Gastrocnemius medialis (tissue), 4 donors: ENCODE measurements around the gene PARD3. TPM values are rescaled to one million over a fixed set of nuclear protein-coding genes. Genes with fewer than 3 reads are reported as not detected.

Experiments used
- ATAC-seq, 2 donors: fragments of 150-250 bp; one replicate each; pipeline ENCODE4 v1.9.1; 2016
- DNase-seq, 2 donors: peaks; one replicate each; pipeline ENCODE4 v3.0.0-alpha.2; 2019
- H3K27ac ChIP-seq, 4 donors: fragments of 200-600 bp; sonication (generic); 1 replicate in 1 of 4; 2 replicates in 3 of 4; pipeline ENCODE4 v1.5.1; 2016 to 2018; ENCODE audit warnings: mild to moderate bottlenecking in 2 of 4, moderate library complexity in 1 of 4
- H3K27me3 ChIP-seq, 3 donors: fragments of 200-600 bp; sonication (generic) in 2 of 3; 1 replicate in 1 of 3; 2 replicates in 2 of 3; pipeline versions ENCODE4 v1.5.1 to v1.6.0; 2016 to 2019; ENCODE audit warnings: mild to moderate bottlenecking in 1 of 3, moderate library complexity in 1 of 3
- H3K36me3 ChIP-seq, 2 donors: fragments of 200-600 bp; sonication (generic) in 1 of 2; one replicate each; pipeline ENCODE4 v1.5.1; 2017 to 2018
- H3K4me1 ChIP-seq, 2 donors: fragments of 200-600 bp; sonication (generic) in 1 of 2; one replicate each; pipeline ENCODE4 v1.5.1; 2016 to 2017; ENCODE audit warnings: mild to moderate bottlenecking in 2 of 2
- H3K4me3 ChIP-seq, 4 donors: fragments of 200-600 bp; sonication (generic) in 3 of 4; 1 replicate in 1 of 4; 2 replicates in 3 of 4; pipeline ENCODE4 v1.5.1; 2016 to 2019; ENCODE audit warnings: mild to moderate bottlenecking in 2 of 4
- H3K9me3 ChIP-seq, 3 donors: fragments of 200-600 bp; sonication (generic) in 2 of 3; 1 replicate in 1 of 3; 2 replicates in 2 of 3; pipeline ENCODE4 v1.5.1; 2016 to 2019
- CTCF ChIP-seq, 5 experiments: fragments of 450-650 bp in 3 of 5; fragments of 200-600 bp in 2 of 5; sonication (generic) in 2 of 5; IDR thresholded peaks in 4 of 5; conservative IDR thresholded peaks in 1 of 5; 1 replicate in 4 of 5; 2 replicates in 1 of 5; pipeline ENCODE4 v1.5.1; 2016 to 2019; ENCODE audit warnings: antibody characterized with exemption in 5 of 5, mild to moderate bottlenecking in 3 of 5, moderate library complexity in 3 of 5
- POLR2A ChIP-seq, 2 donors: fragments of 450-650 bp; IDR thresholded peaks; one replicate each; pipeline ENCODE4 v1.6.1; 2017; ENCODE audit warnings: antibody characterized with exemption in 2 of 2, mild to moderate bottlenecking in 2 of 2, moderate library complexity in 2 of 2
- in situ Hi-C, 4 donors: fragments of 200-750 bp; cut with MboI; loops; one replicate each; pipeline versions ENCODE4 v1.15.0 to v1.8.0; 2017; ENCODE audit warnings: low sequenced_read_pairs in 4 of 4
- intact Hi-C: fragments of 100-400 bp; cut with DNase I; formaldehyde crosslinking; loops from one replicate; pipeline ENCODE4 v1.15.1; 2023; ENCODE audit warnings: low total_unique reads
- total RNA-seq, 4 donors: library from RNA; depleted of rRNA; stranded (reverse); fragments of >200 nt; gene quantifications; one replicate each; pipeline versions ENCODE4 v1.1.0 to v1.2.3, GENCODE V29; 2016

The PARD3 gene
- total RNA-seq, 4 donors from 2014 or later, result 64.6 to 75.8 (median 68.3) TPM

GRCh38 chr10:34163075-34163905, 651.8 kb downstream of the PARD3 start:
- intact Hi-C loops (no loop called here), in situ Hi-C loops (loop anchor here in 1 of 4 donors (25.0 kb wide), 1 partner anchor 101 kb away; no protein-coding TSS in a partner anchor)
- no peaks in the 10 kb centered on the region for H3K27me3 ChIP-seq
- no peak overlapping the region for H3K4me3 ChIP-seq
- no peaks in the 10 kb centered on the region for H3K36me3 ChIP-seq
- no peak for TF ChIP-seq CTCF (IDR thresholded peaks at IDR 0.05 in 4 of 5, conservative IDR thresholded peaks at IDR 0.05 in 1 of 5)
- TF ChIP-seq POLR2A (IDR thresholded peaks at IDR 0.05), result no peak
- no peaks in the 10 kb centered on the region for H3K4me1 ChIP-seq
- ATAC-seq (no peak), DNase-seq (no peak)
- no peak overlapping the region for H3K27ac ChIP-seq
- H3K9me3 ChIP-seq, result no peaks in the 10 kb centered on the region

- H3K4me1 ChIP-seq, result peaks cover 4 to 6% of the 10 kb centered on the region in 2 donors
- no peak overlapping the region for H3K27ac ChIP-seq
- in situ Hi-C loops (loop anchor here in 1 of 4 donors (25.0 kb wide), 1 partner anchor 100 kb away; no protein-coding TSS in a partner anchor), intact Hi-C loops (no loop called here)
- H3K9me3 ChIP-seq, result no peaks in the 10 kb centered on the region
- ATAC-seq, result no peak
- DNase-seq, result no peak
- H3K4me3 ChIP-seq, result no peak overlapping the region
- TF ChIP-seq CTCF (IDR thresholded peaks at IDR 0.05 in 4 of 5, conservative IDR thresholded peaks at IDR 0.05 in 1 of 5) (no peak), POLR2A (IDR thresholded peaks at IDR 0.05) (no peak)
- H3K27me3 ChIP-seq, result no peaks in the 10 kb centered on the region
- H3K36me3 ChIP-seq, result no peaks in the 10 kb centered on the region
Measured at GRCh38 chr10:34161777-34162370, 653.2 kb downstream of the PARD3 start.

GRCh38 chr10:34160595-34160994, 654.5 kb downstream of the PARD3 start:
- DNase-seq, result no peak
- Histone ChIP-seq H3K27me3 (no peaks in the 10 kb centered on the region), H3K9me3 (no peaks in the 10 kb centered on the region), H3K36me3 (no peaks in the 10 kb centered on the region), H3K4me3 (no peak overlapping the region), H3K27ac (no peak overlapping the region), H3K4me1 (peaks cover 4 to 6% of the 10 kb centered on the region in 2 donors)
- in situ Hi-C loops (loop anchor here in 1 of 4 donors (25.0 kb wide), 1 partner anchor 98 kb away; no protein-coding TSS in a partner anchor), intact Hi-C loops (no loop called here)
- no peak for ATAC-seq
- no peak for TF ChIP-seq POLR2A (IDR thresholded peaks at IDR 0.05)
- TF ChIP-seq CTCF (IDR thresholded peaks at IDR 0.05 in 4 of 5, conservative IDR thresholded peaks at IDR 0.05 in 1 of 5), result no peak

- Histone ChIP-seq H3K27ac (no peak overlapping the region), H3K4me3 (no peak overlapping the region), H3K36me3 (no peaks in the 10 kb centered on the region), H3K27me3 (no peaks in the 10 kb centered on the region), H3K9me3 (no peaks in the 10 kb centered on the region), H3K4me1 (peaks cover 4 to 6% of the 10 kb centered on the region in 2 donors)
- in situ Hi-C loops, result loop anchor here in 1 of 4 donors (25.0 kb wide), 1 partner anchor 95 kb away; no protein-coding TSS in a partner anchor
- no peak for TF ChIP-seq POLR2A (IDR thresholded peaks at IDR 0.05)
- TF ChIP-seq CTCF (IDR thresholded peaks at IDR 0.05 in 4 of 5, conservative IDR thresholded peaks at IDR 0.05 in 1 of 5), result no peak
- no peak for ATAC-seq
- intact Hi-C loops, result no loop called here
- no peak for DNase-seq
Measured at GRCh38 chr10:34157501-34157900, 657.6 kb downstream of the PARD3 start.
